ENCODE data around the gene PKNOX1. TPM values are rescaled to one million over a fixed set of nuclear protein-coding genes. Genes with fewer than 3 reads are reported as not detected.

PKNOX1 gene
- total and polyA plus RNA-seq, 9 of the 15 experiments (the other 6 are each of a cell fraction or from before 2014, with no cell fraction given), result 8.8 to 25.9 (median 13.2) TPM

DNA sequence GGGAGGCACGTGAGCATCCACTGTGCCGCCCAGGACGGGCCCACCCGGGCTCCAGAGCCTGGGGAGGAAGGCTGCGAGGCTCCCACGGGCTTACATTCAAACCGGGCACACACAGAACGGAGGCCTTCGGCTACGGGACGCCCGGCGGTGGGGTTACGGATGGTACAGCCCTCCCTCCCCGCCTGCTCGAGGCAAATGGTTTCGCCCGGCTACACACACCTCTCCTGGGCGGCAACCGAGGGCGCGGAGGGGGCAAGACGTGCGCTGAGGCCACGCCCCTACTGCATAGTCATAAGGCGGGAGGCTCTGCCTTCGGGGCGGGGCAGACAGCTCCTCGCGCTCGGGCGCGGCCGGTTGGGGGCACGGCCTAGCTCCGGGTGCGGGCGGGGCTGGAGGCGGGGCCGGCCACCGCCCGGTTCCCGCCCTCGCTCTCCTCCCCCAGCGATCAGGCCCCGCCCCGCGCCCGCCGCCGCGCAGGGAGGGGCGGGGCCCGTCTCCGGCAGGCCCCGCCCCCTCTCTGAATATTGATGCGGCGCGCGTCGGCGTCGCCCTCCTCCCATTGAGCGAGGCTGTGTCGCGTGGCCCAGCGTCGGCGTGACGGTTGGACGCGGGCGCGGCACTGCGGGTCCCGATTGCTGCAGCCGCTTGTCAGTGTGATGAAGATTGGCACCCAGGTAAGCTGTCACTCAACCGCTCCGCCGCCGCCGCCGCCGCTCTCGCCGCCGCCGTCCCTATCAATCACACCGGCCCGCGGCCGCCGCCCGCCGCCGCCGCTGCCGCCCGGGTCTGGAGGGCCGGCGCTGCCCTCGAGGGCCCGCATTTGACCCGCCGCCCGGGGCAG lies at the start of gene PKNOX1 (continued):
- TF ChIP-seq, protein P1, sequence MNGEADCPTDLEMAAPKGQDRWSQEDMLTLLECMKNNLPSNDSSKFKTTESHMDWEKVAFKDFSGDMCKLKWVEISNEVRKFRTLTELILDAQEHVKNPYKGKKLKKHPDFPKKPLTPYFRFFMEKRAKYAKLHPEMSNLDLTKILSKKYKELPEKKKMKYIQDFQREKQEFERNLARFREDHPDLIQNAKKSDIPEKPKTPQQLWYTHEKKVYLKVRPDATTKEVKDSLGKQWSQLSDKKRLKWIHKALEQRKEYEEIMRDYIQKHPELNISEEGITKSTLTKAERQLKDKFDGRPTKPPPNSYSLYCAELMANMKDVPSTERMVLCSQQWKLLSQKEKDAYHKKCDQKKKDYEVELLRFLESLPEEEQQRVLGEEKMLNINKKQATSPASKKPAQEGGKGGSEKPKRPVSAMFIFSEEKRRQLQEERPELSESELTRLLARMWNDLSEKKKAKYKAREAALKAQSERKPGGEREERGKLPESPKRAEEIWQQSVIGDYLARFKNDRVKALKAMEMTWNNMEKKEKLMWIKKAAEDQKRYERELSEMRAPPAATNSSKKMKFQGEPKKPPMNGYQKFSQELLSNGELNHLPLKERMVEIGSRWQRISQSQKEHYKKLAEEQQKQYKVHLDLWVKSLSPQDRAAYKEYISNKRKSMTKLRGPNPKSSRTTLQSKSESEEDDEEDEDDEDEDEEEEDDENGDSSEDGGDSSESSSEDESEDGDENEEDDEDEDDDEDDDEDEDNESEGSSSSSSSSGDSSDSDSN (IDR thresholded peaks at IDR 0.05; ENCODE audit: borderline replicate concordance in 1 of 2, low read depth in 2 of 2, low read length in 2 of 2), result 0 out of 4 replicates have a peak, but pooled peaks of 1 of the 2 experiments have one; percentile 12
- TF ChIP-seq ZNF668 (CRISPR knock-in tag; IDR thresholded peaks at IDR 0.05) (no peak), ATF7 (IDR thresholded peaks at IDR 0.05) (peak; percentile 100), NR2C1 (IDR thresholded peaks at IDR 0.05) (no peak), NR2C1 (tag; IDR thresholded peaks at IDR 0.05) (no peak), FIP1L1 (IDR thresholded peaks at IDR 0.05; ENCODE audit: low read depth, low read length, poor library complexity, severe bottlenecking) (peak; percentile 84), POLR2G (IDR thresholded peaks at IDR 0.05; ENCODE audit: low read depth, low read length) (peak; percentile 14), DPF2 (IDR thresholded peaks at IDR 0.05) (no peak; the same call in 1 of the 2 replicates), ZNF77 (CRISPR knock-in tag; IDR thresholded peaks at IDR 0.05) (no peak), TFAM (CRISPR knock-in tag; conservative IDR thresholded peaks at IDR 0.05) (no peak), C11orf30 (IDR thresholded peaks at IDR 0.05; ENCODE audit: low read depth) (peak; percentile 14; the same call in 1 of the 2 replicates), MCM7 (IDR thresholded peaks at IDR 0.05) (no peak), PTTG1 (tag; IDR thresholded peaks at IDR 0.05; ENCODE audit: low read depth) (no peak), NR3C1 (CRISPR knock-in tag; IDR thresholded peaks at IDR 0.05) (no peak), CHD1 (IDR thresholded peaks at IDR 0.05; ENCODE audit: low read length) (no peak), STAG1 (CRISPR knock-in tag; IDR thresholded peaks at IDR 0.05; ENCODE audit: borderline replicate concordance) (no peak), CEBPB (tag; IDR thresholded peaks at IDR 0.05) (no peak), KAT2B (IDR thresholded peaks at IDR 0.05; ENCODE audit: low read depth, low read length) (no peak)
- TF ChIP-seq, protein P2, sequence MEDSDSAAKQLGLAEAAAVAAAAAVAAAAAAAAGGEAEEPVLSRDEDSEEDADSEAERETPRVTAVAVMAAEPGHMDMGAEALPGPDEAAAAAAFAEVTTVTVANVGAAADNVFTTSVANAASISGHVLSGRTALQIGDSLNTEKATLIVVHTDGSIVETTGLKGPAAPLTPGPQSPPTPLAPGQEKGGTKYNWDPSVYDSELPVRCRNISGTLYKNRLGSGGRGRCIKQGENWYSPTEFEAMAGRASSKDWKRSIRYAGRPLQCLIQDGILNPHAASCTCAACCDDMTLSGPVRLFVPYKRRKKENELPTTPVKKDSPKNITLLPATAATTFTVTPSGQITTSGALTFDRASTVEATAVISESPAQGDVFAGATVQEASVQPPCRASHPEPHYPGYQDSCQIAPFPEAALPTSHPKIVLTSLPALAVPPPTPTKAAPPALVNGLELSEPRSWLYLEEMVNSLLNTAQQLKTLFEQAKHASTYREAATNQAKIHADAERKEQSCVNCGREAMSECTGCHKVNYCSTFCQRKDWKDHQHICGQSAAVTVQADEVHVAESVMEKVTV (CRISPR knock-in tag; IDR thresholded peaks at IDR 0.05), result no peak
- TF ChIP-seq, protein P3, sequence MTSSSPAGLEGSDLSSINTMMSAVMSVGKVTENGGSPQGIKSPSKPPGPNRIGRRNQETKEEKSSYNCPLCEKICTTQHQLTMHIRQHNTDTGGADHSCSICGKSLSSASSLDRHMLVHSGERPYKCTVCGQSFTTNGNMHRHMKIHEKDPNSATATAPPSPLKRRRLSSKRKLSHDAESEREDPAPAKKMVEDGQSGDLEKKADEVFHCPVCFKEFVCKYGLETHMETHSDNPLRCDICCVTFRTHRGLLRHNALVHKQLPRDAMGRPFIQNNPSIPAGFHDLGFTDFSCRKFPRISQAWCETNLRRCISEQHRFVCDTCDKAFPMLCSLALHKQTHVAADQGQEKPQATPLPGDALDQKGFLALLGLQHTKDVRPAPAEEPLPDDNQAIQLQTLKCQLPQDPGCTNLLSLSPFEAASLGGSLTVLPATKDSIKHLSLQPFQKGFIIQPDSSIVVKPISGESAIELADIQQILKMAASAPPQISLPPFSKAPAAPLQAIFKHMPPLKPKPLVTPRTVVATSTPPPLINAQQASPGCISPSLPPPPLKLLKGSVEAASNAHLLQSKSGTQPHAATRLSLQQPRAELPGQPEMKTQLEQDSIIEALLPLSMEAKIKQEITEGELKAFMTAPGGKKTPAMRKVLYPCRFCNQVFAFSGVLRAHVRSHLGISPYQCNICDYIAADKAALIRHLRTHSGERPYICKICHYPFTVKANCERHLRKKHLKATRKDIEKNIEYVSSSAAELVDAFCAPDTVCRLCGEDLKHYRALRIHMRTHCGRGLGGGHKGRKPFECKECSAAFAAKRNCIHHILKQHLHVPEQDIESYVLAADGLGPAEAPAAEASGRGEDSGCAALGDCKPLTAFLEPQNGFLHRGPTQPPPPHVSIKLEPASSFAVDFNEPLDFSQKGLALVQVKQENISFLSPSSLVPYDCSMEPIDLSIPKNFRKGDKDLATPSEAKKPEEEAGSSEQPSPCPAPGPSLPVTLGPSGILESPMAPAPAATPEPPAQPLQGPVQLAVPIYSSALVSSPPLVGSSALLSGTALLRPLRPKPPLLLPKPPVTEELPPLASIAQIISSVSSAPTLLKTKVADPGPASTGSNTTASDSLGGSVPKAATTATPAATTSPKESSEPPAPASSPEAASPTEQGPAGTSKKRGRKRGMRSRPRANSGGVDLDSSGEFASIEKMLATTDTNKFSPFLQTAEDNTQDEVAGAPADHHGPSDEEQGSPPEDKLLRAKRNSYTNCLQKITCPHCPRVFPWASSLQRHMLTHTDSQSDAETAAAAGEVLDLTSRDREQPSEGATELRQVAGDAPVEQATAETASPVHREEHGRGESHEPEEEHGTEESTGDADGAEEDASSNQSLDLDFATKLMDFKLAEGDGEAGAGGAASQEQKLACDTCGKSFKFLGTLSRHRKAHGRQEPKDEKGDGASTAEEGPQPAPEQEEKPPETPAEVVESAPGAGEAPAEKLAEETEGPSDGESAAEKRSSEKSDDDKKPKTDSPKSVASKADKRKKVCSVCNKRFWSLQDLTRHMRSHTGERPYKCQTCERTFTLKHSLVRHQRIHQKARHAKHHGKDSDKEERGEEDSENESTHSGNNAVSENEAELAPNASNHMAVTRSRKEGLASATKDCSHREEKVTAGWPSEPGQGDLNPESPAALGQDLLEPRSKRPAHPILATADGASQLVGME (CRISPR knock-in tag; IDR thresholded peaks at IDR 0.05), result peak; percentile 90; the same call in 1 of the 2 replicates

All from K562 (cell line).